ENCODE measurements around the gene NAB1. TPM values are rescaled to one million over a fixed set of nuclear protein-coding genes. Genes with fewer than 3 reads are reported as not detected.

The NAB1 gene
- total and polyA plus RNA-seq, 4 donors: 35.8 to 88.1 (median 56.5) TPM

GRCh38 chr2:190682168-190682567 is 33.3 kb downstream of the NAB1 start:
- Histone ChIP-seq H3K36me3 (ENCODE audit: control insufficient read depth, insufficient read depth, low read length) (no peaks in the 10 kb centered on the region), H3K27ac (ENCODE audit: low read depth, low read length) (no peak overlapping the region), H3K4me3 (ENCODE audit: low read depth, low read length) (no peak overlapping the region), H3K9me3 (ENCODE audit: control insufficient read depth, insufficient read depth, low read length) (no peaks in the 10 kb centered on the region), H3K4me1 (ENCODE audit: control insufficient read depth, insufficient read depth, low read length) (no peaks in the 10 kb centered on the region), H3K27me3 (ENCODE audit: control insufficient read depth, insufficient read depth, low read length) (no peaks in the 10 kb centered on the region)
- no CpG with 5 or more reads among the region's 5 CpGs for WGBS (ENCODE audit: insufficient coverage)
- DNase-seq (ENCODE audit: low read depth in 4 of 6, low spot score in 6 of 6): no peak

- peak in 1 of 6 donors; percentile 29 for DNase-seq (ENCODE audit: low read depth in 4 of 6, low spot score in 6 of 6)
- H3K27me3 ChIP-seq (ENCODE audit: control insufficient read depth, insufficient read depth, low read length): no peaks in the 10 kb centered on the region
- H3K4me1 ChIP-seq (ENCODE audit: control insufficient read depth, insufficient read depth, low read length): no peaks in the 10 kb centered on the region
- WGBS (ENCODE audit: insufficient coverage): 92% methylated on average over 2 of the region's 3 CpGs
- no peaks in the 10 kb centered on the region for H3K9me3 ChIP-seq (ENCODE audit: control insufficient read depth, insufficient read depth, low read length)
- H3K36me3 ChIP-seq (ENCODE audit: control insufficient read depth, insufficient read depth, low read length): no peaks in the 10 kb centered on the region
- H3K27ac ChIP-seq (ENCODE audit: low read depth, low read length): peak overlapping the region; percentile 20
- H3K4me3 ChIP-seq (ENCODE audit: low read depth, low read length): no peak overlapping the region
Measured at GRCh38 chr2:190683802-190684201, 34.9 kb downstream of the NAB1 start.

- peak in 1 of 6 donors; percentile 73 for DNase-seq (ENCODE audit: low read depth in 4 of 6, low spot score in 6 of 6)
- H3K36me3 ChIP-seq (ENCODE audit: control insufficient read depth, insufficient read depth, low read length): no peaks in the 10 kb centered on the region
- H3K4me1 ChIP-seq (ENCODE audit: control insufficient read depth, insufficient read depth, low read length): no peaks in the 10 kb centered on the region
- no peak overlapping the region for H3K27ac ChIP-seq (ENCODE audit: low read depth, low read length)
- no peaks in the 10 kb centered on the region for H3K27me3 ChIP-seq (ENCODE audit: control insufficient read depth, insufficient read depth, low read length)
- no peak overlapping the region for H3K4me3 ChIP-seq (ENCODE audit: low read depth, low read length)
- H3K9me3 ChIP-seq (ENCODE audit: control insufficient read depth, insufficient read depth, low read length): no peaks in the 10 kb centered on the region
- WGBS (ENCODE audit: insufficient coverage): no CpG with 5 or more reads among the region's 2 CpGs
Measured at GRCh38 chr2:190684931-190685330, 36.0 kb downstream of the NAB1 start.

- H3K4me3 ChIP-seq (ENCODE audit: low read depth, low read length): no peak overlapping the region
- no peaks in the 10 kb centered on the region for H3K9me3 ChIP-seq (ENCODE audit: control insufficient read depth, insufficient read depth, low read length)
- no CpG with 5 or more reads among the region's 3 CpGs for WGBS (ENCODE audit: insufficient coverage)
- H3K36me3 ChIP-seq (ENCODE audit: control insufficient read depth, insufficient read depth, low read length): no peaks in the 10 kb centered on the region
- H3K27me3 ChIP-seq (ENCODE audit: control insufficient read depth, insufficient read depth, low read length): no peaks in the 10 kb centered on the region
- no peaks in the 10 kb centered on the region for H3K4me1 ChIP-seq (ENCODE audit: control insufficient read depth, insufficient read depth, low read length)
- no peak overlapping the region for H3K27ac ChIP-seq (ENCODE audit: low read depth, low read length)
- DNase-seq (ENCODE audit: low read depth in 4 of 6, low spot score in 6 of 6): peak in 2 of 6 donors; percentile 30 to 83
Measured at GRCh38 chr2:190685333-190685732, 36.5 kb downstream of the NAB1 start.

- Histone ChIP-seq H3K9me3 (ENCODE audit: control insufficient read depth, insufficient read depth, low read length) (no peaks in the 10 kb centered on the region), H3K4me1 (ENCODE audit: control insufficient read depth, insufficient read depth, low read length) (no peaks in the 10 kb centered on the region), H3K36me3 (ENCODE audit: control insufficient read depth, insufficient read depth, low read length) (no peaks in the 10 kb centered on the region), H3K4me3 (ENCODE audit: low read depth, low read length) (no peak overlapping the region), H3K27ac (ENCODE audit: low read depth, low read length) (no peak overlapping the region), H3K27me3 (ENCODE audit: control insufficient read depth, insufficient read depth, low read length) (no peaks in the 10 kb centered on the region)
- peak in 1 of 6 donors; percentile 23 for DNase-seq (ENCODE audit: low read depth in 4 of 6, low spot score in 6 of 6)
- whole genome bisulfite sequencing (ENCODE audit: insufficient coverage): 67% methylated on average over 1 of the region's 2 CpGs
Measured at GRCh38 chr2:190693533-190694232, 44.8 kb downstream of the NAB1 start.

GRCh38 chr2:190694479-190694878 is 45.6 kb downstream of the NAB1 start:
- WGBS (ENCODE audit: insufficient coverage): 89% methylated on average over 8 of the region's 11 CpGs
- DNase-seq (ENCODE audit: low read depth in 4 of 6, low spot score in 6 of 6): no peak
- no peaks in the 10 kb centered on the region for H3K9me3 ChIP-seq (ENCODE audit: control insufficient read depth, insufficient read depth, low read length)
- no peaks in the 10 kb centered on the region for H3K4me1 ChIP-seq (ENCODE audit: control insufficient read depth, insufficient read depth, low read length)
- H3K4me3 ChIP-seq (ENCODE audit: low read depth, low read length): no peak overlapping the region
- H3K27me3 ChIP-seq (ENCODE audit: control insufficient read depth, insufficient read depth, low read length): no peaks in the 10 kb centered on the region
- H3K27ac ChIP-seq (ENCODE audit: low read depth, low read length): no peak overlapping the region
- H3K36me3 ChIP-seq (ENCODE audit: control insufficient read depth, insufficient read depth, low read length): no peaks in the 10 kb centered on the region

GRCh38 chr2:190695739-190696138 is 46.9 kb downstream of the NAB1 start:
- Histone ChIP-seq H3K9me3 (ENCODE audit: control insufficient read depth, insufficient read depth, low read length) (no peaks in the 10 kb centered on the region), H3K27me3 (ENCODE audit: control insufficient read depth, insufficient read depth, low read length) (no peaks in the 10 kb centered on the region), H3K4me3 (ENCODE audit: low read depth, low read length) (no peak overlapping the region), H3K27ac (ENCODE audit: low read depth, low read length) (no peak overlapping the region), H3K36me3 (ENCODE audit: control insufficient read depth, insufficient read depth, low read length) (no peaks in the 10 kb centered on the region), H3K4me1 (ENCODE audit: control insufficient read depth, insufficient read depth, low read length) (no peaks in the 10 kb centered on the region)
- no peak for DNase-seq (ENCODE audit: low read depth in 4 of 6, low spot score in 6 of 6)
- WGBS (ENCODE audit: insufficient coverage): no CpG with 5 or more reads among the region's 4 CpGs

- WGBS (ENCODE audit: insufficient coverage): no CpG with 5 or more reads among the region's 3 CpGs
- no peaks in the 10 kb centered on the region for H3K27me3 ChIP-seq (ENCODE audit: control insufficient read depth, insufficient read depth, low read length)
Measured at GRCh38 chr2:190696792-190697398, 48.0 kb downstream of the NAB1 start.

GRCh38 chr2:190697421-190697820 is 48.5 kb downstream of the NAB1 start:
- 60% methylated on average over 2 of the region's 4 CpGs for WGBS (ENCODE audit: insufficient coverage)
- Histone ChIP-seq H3K4me1 (ENCODE audit: control insufficient read depth, insufficient read depth, low read length) (no peaks in the 10 kb centered on the region), H3K9me3 (ENCODE audit: control insufficient read depth, insufficient read depth, low read length) (no peaks in the 10 kb centered on the region), H3K27ac (ENCODE audit: low read depth, low read length) (no peak overlapping the region), H3K27me3 (ENCODE audit: control insufficient read depth, insufficient read depth, low read length) (no peaks in the 10 kb centered on the region), H3K4me3 (ENCODE audit: low read depth, low read length) (no peak overlapping the region), H3K36me3 (ENCODE audit: control insufficient read depth, insufficient read depth, low read length) (no peaks in the 10 kb centered on the region)
- no peak for DNase-seq (ENCODE audit: low read depth in 4 of 6, low spot score in 6 of 6)

More at GRCh38 chr2:190696792-190697398, 48.0 kb downstream of the NAB1 start:
- DNase-seq (ENCODE audit: low read depth in 4 of 6, low spot score in 6 of 6): no peak
- H3K4me3 ChIP-seq (ENCODE audit: low read depth, low read length): no peak overlapping the region
- H3K27ac ChIP-seq (ENCODE audit: low read depth, low read length): no peak overlapping the region
- H3K36me3 ChIP-seq (ENCODE audit: control insufficient read depth, insufficient read depth, low read length): no peaks in the 10 kb centered on the region
- H3K9me3 ChIP-seq (ENCODE audit: control insufficient read depth, insufficient read depth, low read length): no peaks in the 10 kb centered on the region
- no peaks in the 10 kb centered on the region for H3K4me1 ChIP-seq (ENCODE audit: control insufficient read depth, insufficient read depth, low read length)

GRCh38 chr2:190698895-190699294 is 50.0 kb downstream of the NAB1 start:
- H3K27me3 ChIP-seq (ENCODE audit: control insufficient read depth, insufficient read depth, low read length): no peaks in the 10 kb centered on the region
- no peak for DNase-seq (ENCODE audit: low read depth in 4 of 6, low spot score in 6 of 6)
- H3K4me1 ChIP-seq (ENCODE audit: control insufficient read depth, insufficient read depth, low read length): no peaks in the 10 kb centered on the region
- no peak overlapping the region for H3K27ac ChIP-seq (ENCODE audit: low read depth, low read length)
- no peaks in the 10 kb centered on the region for H3K9me3 ChIP-seq (ENCODE audit: control insufficient read depth, insufficient read depth, low read length)
- 24% methylated on average over 3 of the region's 5 CpGs for WGBS (ENCODE audit: insufficient coverage)
- no peak overlapping the region for H3K4me3 ChIP-seq (ENCODE audit: low read depth, low read length)
- H3K36me3 ChIP-seq (ENCODE audit: control insufficient read depth, insufficient read depth, low read length): no peaks in the 10 kb centered on the region

Data from spinal cord (tissue), 10 donors.